NCI-H1092 (cell line): Measurements from ENCODE around the gene SLC33A1.

Source experiments
- DNase-seq: peaks from one replicate; lab custom pipeline; 2025; lab: John Stamatoyannopoulos, UW

SLC33A1 gene

GRCh38 chr3:155790272-155790925, 63.8 kb downstream of the SLC33A1 start:
- no peak for DNase-seq

GRCh38 chr3:155785662-155786295, 68.4 kb downstream of the SLC33A1 start:
- DNase-seq = no peak

GRCh38 chr3:155782390-155782953, 71.8 kb downstream of the SLC33A1 start:
- DNase-seq = no peak

- DNase-seq = no peak
Observed at GRCh38 chr3:155780291-155780690, 73.9 kb downstream of the SLC33A1 start.

GRCh38 chr3:155778462-155778861, 75.8 kb downstream of the SLC33A1 start:
- DNase-seq = no peak

- DNase-seq = no peak
Observed at GRCh38 chr3:155772801-155773200, 81.4 kb downstream of the SLC33A1 start.

- DNase-seq = no peak
Observed at GRCh38 chr3:155771126-155771525, 83.1 kb downstream of the SLC33A1 start.
